Measurements from ENCODE around the gene FBXO11.

FBXO11 gene

GRCh38 chr2:47849368-47849767 lies 56.9 kb downstream of the FBXO11 start:
- no peak for FAIRE-seq

GRCh38 chr2:47844162-47844561 lies 62.1 kb downstream of the FBXO11 start:
- FAIRE-seq = no peak

- FAIRE-seq = no peak
Observed at GRCh38 chr2:47843407-47843806, 62.9 kb downstream of the FBXO11 start.

- FAIRE-seq = no peak
Observed at GRCh38 chr2:47842846-47843245, 63.5 kb downstream of the FBXO11 start.

- no peak for FAIRE-seq
Observed at GRCh38 chr2:47838686-47839085, 67.6 kb downstream of the FBXO11 start.

- FAIRE-seq = no peak
Observed at GRCh38 chr2:47838249-47838648, 68.0 kb downstream of the FBXO11 start.

- FAIRE-seq = no peak
Observed at GRCh38 chr2:47833516-47833968, 72.8 kb downstream of the FBXO11 start.

- FAIRE-seq = no peak
Observed at GRCh38 chr2:47822518-47822917, 83.8 kb downstream of the FBXO11 start.

GRCh38 chr2:47819834-47820233 lies 86.5 kb downstream of the FBXO11 start:
- FAIRE-seq = no peak

- no peak for FAIRE-seq
Observed at GRCh38 chr2:47818777-47819176, 87.5 kb downstream of the FBXO11 start.

GRCh38 chr2:47815764-47816163 lies 90.5 kb downstream of the FBXO11 start:
- FAIRE-seq = no peak

- no peak for FAIRE-seq
Observed at GRCh38 chr2:47811668-47812067, 94.6 kb downstream of the FBXO11 start.

- no peak for FAIRE-seq
Observed at GRCh38 chr2:47810850-47811249, 95.4 kb downstream of the FBXO11 start.

GRCh38 chr2:47809903-47810302 lies 96.4 kb downstream of the FBXO11 start:
- FAIRE-seq = no peak

GRCh38 chr2:47808614-47809013 lies 97.7 kb downstream of the FBXO11 start:
- FAIRE-seq = no peak

GRCh38 chr2:47805850-47806249 lies 100.4 kb downstream of the FBXO11 start:
- no peak for FAIRE-seq

GRCh38 chr2:47803770-47804169 lies 102.5 kb downstream of the FBXO11 start:
- no peak for FAIRE-seq

GRCh38 chr2:47803363-47803762 lies 102.9 kb downstream of the FBXO11 start:
- no peak for FAIRE-seq

GRCh38 chr2:47801118-47801517 lies 105.2 kb downstream of the FBXO11 start:
- FAIRE-seq = no peak

- FAIRE-seq = no peak
Observed at GRCh38 chr2:47799031-47799609, 107.2 kb downstream of the FBXO11 start.

- FAIRE-seq = no peak
Observed at GRCh38 chr2:47798631-47799030, 107.7 kb downstream of the FBXO11 start.

- FAIRE-seq = no peak
Observed at GRCh38 chr2:47796090-47796697, 110.1 kb downstream of the FBXO11 start.

- FAIRE-seq = no peak
Observed at GRCh38 chr2:47785986-47786385, 120.3 kb downstream of the FBXO11 start.

GRCh38 chr2:47784352-47784851 lies 121.9 kb downstream of the FBXO11 start:
- no peak for FAIRE-seq

All from A204.1 (cell line).